Breast epithelium (tissue), 4 donors: Measurements from ENCODE around the gene FARP1. TPM values are rescaled to one million over a fixed set of nuclear protein-coding genes. Genes with fewer than 3 reads are reported as not detected.

Source experiments
- DNase-seq, 2 donors: peaks; one replicate each; pipeline ENCODE4 v3.0.0-alpha.2; 2019; ENCODE audit warnings: low spot score in 2 of 2
- H3K27ac ChIP-seq, 2 donors: fragments of 200-600 bp; sonication (generic) in 1 of 2; one replicate each; pipeline ENCODE4 v1.5.1; 2016 to 2019; ENCODE audit warnings: mild to moderate bottlenecking in 1 of 2
- H3K27me3 ChIP-seq, 2 donors: fragments of 200-600 bp; sonication (generic) in 1 of 2; one replicate each; pipeline versions ENCODE4 v1.5.1 to v1.6.0; 2017 to 2019; ENCODE audit warnings: control low read depth in 1 of 2, mild to moderate bottlenecking in 1 of 2
- H3K36me3 ChIP-seq: fragments of 200-600 bp; one replicate; pipeline ENCODE4 v1.5.1; 2019
- H3K4me1 ChIP-seq, 2 donors: fragments of 200-600 bp; sonication (generic); one replicate each; pipeline ENCODE4 v1.5.1; 2016 to 2019; ENCODE audit warnings: control low read depth in 1 of 2
- H3K4me3 ChIP-seq, 3 donors: fragments of 200-600 bp; sonication (generic); 1 replicate in 2 of 3; 2 replicates in 1 of 3; pipeline ENCODE4 v1.5.1; 2016 to 2019; ENCODE audit warnings: mild to moderate bottlenecking in 3 of 3, moderate library complexity in 2 of 3
- H3K9me3 ChIP-seq, 2 donors: fragments of 200-600 bp; sonication (generic) in 1 of 2; one replicate each; pipeline ENCODE4 v1.5.1; 2016 to 2019; ENCODE audit warnings: control low read depth in 1 of 2
- POLR2A ChIP-seq: fragments of 450-650 bp; IDR thresholded peaks from one replicate; pipeline ENCODE4 v1.6.1; 2016; ENCODE audit warnings: antibody characterized with exemption, mild to moderate bottlenecking, moderate library complexity
- POLR2AphosphoS5 ChIP-seq, 3 donors: sonication (generic); formaldehyde crosslinking; IDR thresholded peaks; one replicate each; pipeline ENCODE4 v1.6.1; 2017; ENCODE audit warnings: antibody characterized with exemption in 3 of 3
- intact Hi-C: fragments of 100-400 bp; cut with DNase I; formaldehyde crosslinking; loops from one replicate; pipeline ENCODE4 v1.15.1; 2023; ENCODE audit warnings: low total_unique reads
- total RNA-seq, 3 donors: library from RNA; depleted of rRNA; stranded (reverse); fragments of >200 nt; gene quantifications; one replicate each; pipeline ENCODE4 v1.1.0, GENCODE V29; 2016
- TF ChIP-seq, protein P1 (sequence below), 3 donors: fragments of 450-650 bp; IDR thresholded peaks; one replicate each; pipeline ENCODE4 v1.5.1; 2016 to 2017; ENCODE audit warnings: antibody characterized with exemption in 3 of 3, mild to moderate bottlenecking in 3 of 3, moderate library complexity in 3 of 3

FARP1 gene
- total RNA-seq, 3 donors from 2014 or later = 29.8 to 97.3 (median 80.1) TPM

DNA sequence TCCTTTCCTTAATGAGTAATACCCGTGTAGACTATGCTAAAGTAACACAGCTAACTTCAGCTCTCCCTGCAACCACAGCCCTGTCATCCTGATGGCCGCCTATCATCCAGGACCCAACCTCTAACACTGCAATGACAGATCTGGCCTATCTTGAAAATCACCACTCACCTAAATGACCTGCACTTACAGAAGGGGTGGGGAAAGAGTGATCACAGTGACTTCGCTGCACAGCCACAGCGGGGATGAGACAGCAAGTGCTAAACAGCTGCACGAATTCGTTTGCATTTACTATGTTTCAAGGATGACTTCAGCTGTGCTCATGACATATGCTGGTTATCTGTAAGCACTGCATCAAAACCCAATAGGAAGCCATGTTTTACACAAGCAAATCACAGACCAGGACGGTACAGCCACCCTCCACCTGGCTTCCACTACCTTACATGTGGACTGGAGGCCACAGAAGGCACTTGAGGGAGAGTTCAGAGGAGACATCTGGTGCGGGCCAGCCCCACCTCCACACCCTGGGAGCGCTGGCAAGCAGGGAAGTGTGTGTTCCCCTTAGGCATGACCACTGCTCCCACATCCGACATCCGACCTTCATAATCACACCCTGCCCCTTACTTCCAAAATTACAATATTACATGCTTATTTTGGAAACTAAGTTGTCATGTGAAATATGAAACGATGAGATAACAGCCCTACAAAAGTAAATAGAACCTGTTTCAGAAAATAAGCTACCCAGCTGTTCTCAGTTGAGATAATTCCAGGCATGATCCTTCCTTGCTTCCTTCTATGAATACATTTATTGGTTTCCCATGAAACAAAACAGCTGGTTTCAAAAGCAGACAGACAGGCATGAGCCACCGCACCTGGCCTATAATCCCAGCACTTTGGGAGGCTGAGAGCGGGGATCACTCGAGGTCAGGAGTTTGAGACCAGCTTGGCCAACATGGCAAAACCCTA is 338.3 kb downstream of the FARP1 start:
- TF ChIP-seq, protein P1, sequence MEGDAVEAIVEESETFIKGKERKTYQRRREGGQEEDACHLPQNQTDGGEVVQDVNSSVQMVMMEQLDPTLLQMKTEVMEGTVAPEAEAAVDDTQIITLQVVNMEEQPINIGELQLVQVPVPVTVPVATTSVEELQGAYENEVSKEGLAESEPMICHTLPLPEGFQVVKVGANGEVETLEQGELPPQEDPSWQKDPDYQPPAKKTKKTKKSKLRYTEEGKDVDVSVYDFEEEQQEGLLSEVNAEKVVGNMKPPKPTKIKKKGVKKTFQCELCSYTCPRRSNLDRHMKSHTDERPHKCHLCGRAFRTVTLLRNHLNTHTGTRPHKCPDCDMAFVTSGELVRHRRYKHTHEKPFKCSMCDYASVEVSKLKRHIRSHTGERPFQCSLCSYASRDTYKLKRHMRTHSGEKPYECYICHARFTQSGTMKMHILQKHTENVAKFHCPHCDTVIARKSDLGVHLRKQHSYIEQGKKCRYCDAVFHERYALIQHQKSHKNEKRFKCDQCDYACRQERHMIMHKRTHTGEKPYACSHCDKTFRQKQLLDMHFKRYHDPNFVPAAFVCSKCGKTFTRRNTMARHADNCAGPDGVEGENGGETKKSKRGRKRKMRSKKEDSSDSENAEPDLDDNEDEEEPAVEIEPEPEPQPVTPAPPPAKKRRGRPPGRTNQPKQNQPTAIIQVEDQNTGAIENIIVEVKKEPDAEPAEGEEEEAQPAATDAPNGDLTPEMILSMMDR (IDR thresholded peaks at IDR 0.05) = no peak
- no peak for TF ChIP-seq POLR2AphosphoS5 (IDR thresholded peaks at IDR 0.05)
- TF ChIP-seq POLR2A = no peak
- no peaks in the 10 kb centered on the region for H3K27me3 ChIP-seq
- intact Hi-C loops = no loop called here
- H3K9me3 ChIP-seq = no peaks in the 10 kb centered on the region
- peak overlapping the region in 1 of 2 donors; percentile 35 for H3K27ac ChIP-seq
- no peak for DNase-seq
- no peak overlapping the region for H3K4me3 ChIP-seq
- peaks cover 16 to 23% of the 10 kb centered on the region in 2 donors for H3K4me1 ChIP-seq
- H3K36me3 ChIP-seq = no peaks in the 10 kb centered on the region

DNA sequence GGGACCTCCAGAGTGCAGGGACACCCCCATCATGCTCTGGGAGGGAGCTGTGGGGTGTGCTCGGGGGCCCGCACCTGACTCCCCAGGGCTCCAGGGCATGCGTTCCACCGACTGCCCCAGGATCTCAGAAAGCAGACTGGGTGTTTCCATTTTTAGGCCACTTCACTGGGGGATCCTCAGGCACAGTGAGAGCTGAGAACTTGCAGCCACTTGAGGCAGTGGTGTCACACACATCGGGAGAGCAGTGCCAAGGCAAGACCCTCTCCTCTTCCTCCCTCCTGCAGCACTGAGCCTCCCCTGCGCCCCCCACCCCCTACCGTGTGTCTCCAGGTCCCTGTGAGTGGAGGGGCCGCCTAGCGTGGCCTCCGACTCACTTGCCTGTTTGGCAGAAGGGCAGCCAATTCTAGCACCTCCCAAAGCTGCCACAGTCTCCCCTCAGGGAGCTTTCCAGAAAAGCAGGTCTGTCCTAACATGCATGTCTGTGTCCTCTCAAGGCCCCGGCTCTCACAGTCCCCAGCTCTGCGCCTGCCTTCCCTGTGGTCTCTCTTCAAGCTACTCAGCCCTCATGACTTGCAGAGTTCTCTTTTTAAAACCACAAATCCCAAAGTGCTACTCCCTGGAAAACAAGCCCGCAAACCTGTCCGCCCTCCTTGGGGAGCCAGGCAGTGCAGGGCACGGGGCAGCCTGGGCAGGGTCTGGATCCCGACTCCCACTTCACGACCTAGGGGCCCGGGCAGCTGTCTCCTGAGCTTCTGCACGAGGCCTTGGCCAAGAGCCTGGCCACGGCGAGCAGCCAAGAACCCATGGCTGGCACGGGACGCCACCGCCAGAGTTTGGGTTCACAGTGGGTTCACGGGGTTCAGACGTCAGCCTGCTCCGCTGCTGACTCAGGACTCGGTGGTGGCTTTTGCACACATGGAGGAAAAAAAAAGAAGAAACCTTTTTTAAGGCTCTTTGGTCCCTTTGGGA is 339.9 kb downstream of the FARP1 start:
- TF ChIP-seq POLR2AphosphoS5 (IDR thresholded peaks at IDR 0.05) (peak in 1 of 3 donors; percentile 23), POLR2A (no peak)
- H3K36me3 ChIP-seq = no peaks in the 10 kb centered on the region
- DNase-seq = peak; percentile 57 to 67
- peaks cover 11 to 23% of the 10 kb centered on the region in 2 donors for H3K4me1 ChIP-seq
- peak overlapping the region in 1 of 3 donors; percentile 43 for H3K4me3 ChIP-seq
- H3K9me3 ChIP-seq = no peaks in the 10 kb centered on the region
- intact Hi-C loops = no loop called here
- no peaks in the 10 kb centered on the region for H3K27me3 ChIP-seq
- peak overlapping the region; percentile 78 to 89 for H3K27ac ChIP-seq

DNA sequence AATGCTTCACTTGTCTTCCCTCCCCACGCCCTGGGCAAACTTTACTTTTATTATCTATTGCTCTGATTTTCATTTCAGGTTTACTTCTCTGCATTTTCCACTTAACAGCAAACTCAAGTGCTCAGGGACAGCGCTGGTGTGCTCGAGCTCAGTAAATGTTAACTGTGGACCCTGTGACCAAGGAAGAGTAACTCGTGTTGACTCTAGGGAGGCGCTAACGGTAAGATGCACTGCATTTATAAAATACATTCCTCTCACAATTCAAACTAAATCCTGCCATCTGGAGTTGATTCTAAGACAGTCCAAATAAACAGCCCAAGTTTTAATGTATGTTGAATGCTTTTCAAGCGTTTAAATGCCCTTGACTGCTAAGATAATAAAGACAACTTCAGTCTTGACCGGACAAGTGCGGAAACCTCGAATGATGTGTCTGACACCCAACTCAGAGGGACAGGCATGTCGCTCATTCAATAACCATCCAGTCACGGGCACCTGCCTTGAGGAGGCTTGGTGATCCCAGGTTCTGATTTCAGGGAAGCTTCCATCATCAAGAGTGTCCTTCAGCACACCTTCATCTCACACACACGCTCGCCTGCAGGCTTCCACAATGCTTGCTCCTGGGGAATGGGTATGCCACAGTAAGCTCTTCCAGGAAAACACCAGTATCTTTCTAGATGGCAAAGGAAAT is 340.9 kb downstream of the FARP1 start:
- DNase-seq = no peak
- intact Hi-C loops = no loop called here
- Histone ChIP-seq H3K4me1 (peaks cover 11 to 23% of the 10 kb centered on the region in 2 donors), H3K27ac (peak overlapping the region; percentile 78 to 89), H3K36me3 (no peaks in the 10 kb centered on the region), H3K27me3 (no peaks in the 10 kb centered on the region), H3K4me3 (peak overlapping the region in 1 of 3 donors; percentile 6), H3K9me3 (no peaks in the 10 kb centered on the region)
- TF ChIP-seq POLR2A (no peak), POLR2AphosphoS5 (IDR thresholded peaks at IDR 0.05) (no peak)
- TF ChIP-seq, protein P1 (IDR thresholded peaks at IDR 0.05) = no peak

DNA sequence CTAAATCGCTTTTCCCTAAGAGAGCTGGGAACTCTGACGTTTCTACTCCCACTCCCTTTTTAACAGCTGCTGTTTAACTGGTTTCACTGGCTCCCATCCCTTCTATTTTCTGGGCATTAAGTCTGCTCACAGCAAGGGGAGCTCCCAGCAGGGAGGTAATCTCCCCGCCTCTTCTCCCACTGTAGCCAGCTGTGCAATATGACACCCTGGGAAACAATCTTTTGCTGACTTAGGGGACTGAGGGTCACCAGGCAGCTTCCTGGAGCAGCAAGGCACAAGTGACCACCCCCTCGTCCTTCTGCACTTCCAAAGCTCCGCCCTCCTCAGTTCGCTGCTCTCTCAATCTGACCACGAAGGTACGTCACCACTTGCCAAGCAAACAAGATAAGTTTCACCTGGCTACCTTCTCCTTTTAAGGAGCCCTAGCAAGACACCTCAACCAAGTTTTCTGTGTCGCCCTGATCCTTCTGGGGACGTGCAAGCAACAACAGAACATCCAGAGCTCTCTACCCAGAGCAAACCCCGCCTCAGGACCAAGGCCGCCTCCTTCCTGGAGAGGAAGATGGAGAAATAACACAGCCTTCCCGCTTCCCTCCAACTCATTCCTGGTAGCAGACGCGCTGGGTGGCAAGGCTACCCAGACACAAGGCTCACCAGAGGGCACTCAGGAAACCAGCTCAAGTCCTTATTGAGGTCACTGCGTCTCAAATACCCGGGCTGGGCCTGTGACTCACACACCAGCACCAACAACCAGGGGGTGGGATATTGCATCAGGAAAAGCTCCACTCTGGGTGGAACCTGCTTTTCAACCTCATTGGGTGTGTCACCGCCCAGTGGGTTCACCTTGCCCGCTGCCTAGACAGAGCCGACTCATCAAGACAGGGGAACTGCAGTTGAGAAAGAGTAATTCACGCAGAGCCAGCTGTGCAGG is 341.7 kb downstream of the FARP1 start:
- DNase-seq = peak; percentile 75 to 89
- no peaks in the 10 kb centered on the region for H3K27me3 ChIP-seq
- peaks cover 11 to 23% of the 10 kb centered on the region in 2 donors for H3K4me1 ChIP-seq
- H3K4me3 ChIP-seq = peak overlapping the region in 1 of 3 donors; percentile 6
- no peaks in the 10 kb centered on the region for H3K36me3 ChIP-seq
- intact Hi-C loops = no loop called here
- TF ChIP-seq, protein P1 (IDR thresholded peaks at IDR 0.05) = peak in 1 of 3 donors; percentile 11
- TF ChIP-seq POLR2A = no peak
- TF ChIP-seq POLR2AphosphoS5 (IDR thresholded peaks at IDR 0.05) = peak; percentile 45 to 77 (median 54)
- peak overlapping the region; percentile 78 to 89 for H3K27ac ChIP-seq
- H3K9me3 ChIP-seq = no peaks in the 10 kb centered on the region
